Skeletal muscle tissue (tissue), 4 donors: Measurements from ENCODE around the gene NCEH1. TPM values are rescaled to one million over a fixed set of nuclear protein-coding genes. Genes with fewer than 3 reads are reported as not detected.

ENCODE experiments used
- H3K27ac ChIP-seq: one replicate; pipeline ENCODE4 v1.7.0; 2013; ENCODE audit warnings: mild to moderate bottlenecking, low read depth, low read length, inconsistent platforms
- H3K27me3 ChIP-seq, 3 donors: one replicate each; pipeline ENCODE4 v1.7.0; 2013; ENCODE audit warnings: low read length in 3 of 3; ENCODE audit not compliant: control insufficient read depth in 3 of 3, insufficient read depth in 3 of 3
- H3K36me3 ChIP-seq, 3 donors: one replicate each; pipeline ENCODE4 v1.7.0; 2013; ENCODE audit warnings: low read length in 3 of 3; ENCODE audit not compliant: control insufficient read depth in 3 of 3, insufficient read depth in 3 of 3
- H3K4me1 ChIP-seq, 3 donors: one replicate each; pipeline ENCODE4 v1.7.0; 2013; ENCODE audit warnings: low read length in 3 of 3, mild to moderate bottlenecking in 3 of 3; ENCODE audit not compliant: control insufficient read depth in 3 of 3, insufficient read depth in 3 of 3
- H3K4me3 ChIP-seq, 3 donors: one replicate each; pipeline ENCODE4 v1.7.0; 2013; ENCODE audit warnings: low read length in 3 of 3
- H3K9ac ChIP-seq, 3 donors: one replicate each; pipeline ENCODE4 v1.7.0; 2013; ENCODE audit warnings: low read length in 3 of 3, mild to moderate bottlenecking in 3 of 3, moderate library complexity in 2 of 3, low read depth in 1 of 3
- H3K9me3 ChIP-seq, 3 donors: one replicate each; pipeline ENCODE4 v1.7.0; 2013; ENCODE audit warnings: low read length in 3 of 3; ENCODE audit not compliant: control insufficient read depth in 3 of 3
- total RNA-seq: library from RNA; depleted of rRNA; stranded (reverse); fragments of >200 nt; gene quantifications from one replicate; pipeline ENCODE4 v1.2.3, GENCODE V29; 2014
- donor health status: Osteomylitis.

Gene NCEH1
- total RNA-seq, 1 donor from 2014 or later: 1.6 TPM

DNA sequence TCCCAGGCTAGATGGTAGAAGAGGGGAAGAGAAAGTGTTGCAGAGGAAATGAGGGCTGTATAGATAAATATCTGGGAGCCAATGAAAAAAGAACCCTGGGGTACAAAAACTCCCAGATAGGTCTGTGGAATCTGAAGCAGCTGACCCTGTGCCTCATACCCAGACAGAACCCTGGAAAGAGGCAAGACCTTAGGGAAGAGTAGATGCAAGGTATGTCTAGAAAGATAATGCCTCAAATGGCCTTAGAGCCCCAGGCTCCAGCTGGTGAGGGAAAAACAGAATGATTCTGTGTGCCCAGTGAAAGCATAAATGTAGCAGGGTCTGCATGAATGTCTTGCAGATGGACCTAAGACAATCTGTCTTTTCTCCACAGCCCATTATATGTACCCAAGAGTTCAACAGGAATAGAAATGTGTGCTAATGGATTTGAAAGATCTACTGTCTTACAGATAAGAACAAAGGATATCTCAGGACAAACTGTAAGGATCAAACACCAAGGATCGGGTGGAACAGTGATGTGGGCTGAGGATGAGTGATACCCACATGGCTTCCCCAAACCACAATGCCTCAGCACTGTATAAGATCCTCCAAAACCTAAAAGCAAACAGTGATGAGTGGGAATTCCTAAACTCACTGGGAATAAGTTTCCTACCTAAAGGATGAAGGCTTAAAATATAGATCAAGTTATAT lies 58.8 kb downstream of the NCEH1 start:
- Histone ChIP-seq H3K9ac (no peak overlapping the region), H3K36me3 (no peaks in the 10 kb centered on the region), H3K4me3 (no peak overlapping the region), H3K4me1 (peaks cover 2 to 7% (median 7%) of the 10 kb centered on the region in 3 donors), H3K9me3 (no peaks in the 10 kb centered on the region), H3K27me3 (no peaks in the 10 kb centered on the region), H3K27ac (no peak overlapping the region)

DNA sequence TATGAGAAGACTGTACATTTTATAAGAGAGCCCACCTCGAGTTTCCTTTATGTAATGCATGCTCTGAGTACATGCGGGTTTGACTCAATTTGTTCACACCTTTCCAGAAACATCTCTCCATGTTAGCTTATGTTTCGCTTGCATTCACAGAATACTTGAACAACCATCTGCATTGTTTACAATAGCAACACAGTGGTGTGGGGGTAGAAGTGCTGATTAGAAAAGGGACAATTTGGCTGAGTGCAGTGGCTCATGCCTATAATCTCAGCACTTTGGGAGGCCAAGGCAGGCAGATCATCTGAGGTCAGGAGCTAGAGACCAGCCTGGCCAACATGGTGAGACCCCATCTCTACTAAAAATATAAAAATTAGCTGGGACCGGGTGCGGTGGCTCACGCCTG lies 60.9 kb downstream of the NCEH1 start:
- Histone ChIP-seq H3K4me3 (no peak overlapping the region), H3K9me3 (no peaks in the 10 kb centered on the region), H3K4me1 (peaks cover 2 to 11% (median 7%) of the 10 kb centered on the region in 3 donors), H3K27ac (no peak overlapping the region), H3K36me3 (no peaks in the 10 kb centered on the region), H3K27me3 (no peaks in the 10 kb centered on the region), H3K9ac (no peak overlapping the region)

DNA sequence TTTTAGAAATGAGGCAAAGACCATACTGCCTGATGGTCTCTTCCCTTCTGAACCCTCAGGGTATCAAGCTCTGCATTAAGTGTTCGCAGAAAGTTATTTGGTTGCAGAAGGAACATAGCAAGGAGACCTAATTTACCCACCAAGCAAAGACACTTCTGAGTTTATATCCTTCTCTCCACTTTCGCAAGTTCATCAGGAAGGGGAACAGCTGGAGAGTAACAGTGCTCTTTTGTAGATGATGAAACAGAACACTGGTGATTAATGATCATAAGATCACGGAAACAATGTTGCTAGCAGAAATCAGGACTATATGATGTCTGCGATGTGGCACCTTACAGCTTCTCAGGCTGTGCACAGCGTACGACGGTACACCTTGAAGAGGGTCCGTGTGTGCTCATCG lies 62.1 kb downstream of the NCEH1 start:
- no peak overlapping the region for H3K27ac ChIP-seq
- H3K9ac ChIP-seq: no peak overlapping the region
- peaks cover 2 to 11% (median 7%) of the 10 kb centered on the region in 3 donors for H3K4me1 ChIP-seq
- peaks cover 0 to 5% (median 0%) of the 10 kb centered on the region in 3 donors for H3K36me3 ChIP-seq
- H3K9me3 ChIP-seq: no peaks in the 10 kb centered on the region
- H3K27me3 ChIP-seq: no peaks in the 10 kb centered on the region
- H3K4me3 ChIP-seq: no peak overlapping the region

DNA sequence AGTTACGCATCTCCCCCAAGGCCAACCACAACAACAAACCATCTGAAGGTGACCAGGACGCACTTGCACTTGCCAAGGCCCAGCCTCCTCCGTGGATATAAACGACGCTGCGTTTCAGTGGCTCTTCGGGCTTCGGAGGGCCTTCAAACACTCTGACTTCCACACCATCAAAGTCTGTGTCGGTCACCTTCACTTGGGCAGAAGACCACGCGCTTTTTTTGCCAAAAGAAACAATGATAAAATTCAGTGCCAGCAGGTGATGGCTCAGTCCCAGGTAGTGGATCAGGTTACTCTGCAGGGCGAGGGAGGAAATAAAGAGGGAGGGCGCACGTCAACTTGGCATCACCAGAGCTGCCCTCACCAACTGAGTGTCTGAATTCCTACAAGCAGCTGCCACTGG lies 63.0 kb downstream of the NCEH1 start:
- Histone ChIP-seq H3K27ac (no peak overlapping the region), H3K4me1 (peaks cover 2 to 11% (median 7%) of the 10 kb centered on the region in 3 donors), H3K9ac (peak overlapping the region in 1 of 3 donors; percentile 41), H3K36me3 (peaks cover 0 to 9% (median 0%) of the 10 kb centered on the region in 3 donors), H3K27me3 (no peaks in the 10 kb centered on the region), H3K9me3 (no peaks in the 10 kb centered on the region), H3K4me3 (peak overlapping the region in 1 of 3 donors; percentile 31)

DNA sequence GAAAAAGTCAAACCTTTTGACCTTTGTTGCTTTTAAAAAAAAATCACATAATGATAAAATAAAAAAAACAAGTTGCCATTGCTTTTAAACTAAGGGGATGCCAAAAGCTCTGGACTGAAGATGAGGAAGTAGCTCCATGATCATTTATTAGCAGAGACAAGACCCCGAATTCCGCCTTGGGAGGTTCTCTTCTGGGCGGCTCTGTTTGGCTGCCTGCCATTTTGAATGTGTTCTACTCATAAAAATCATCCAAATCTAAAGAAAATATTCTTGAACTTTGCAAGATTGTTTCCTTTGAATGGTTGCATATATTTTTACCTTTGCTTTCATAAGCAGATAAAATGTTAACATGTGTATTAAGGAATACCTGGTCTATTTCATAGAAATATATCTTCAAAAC lies 63.8 kb downstream of the NCEH1 start:
- Histone ChIP-seq H3K4me1 (peaks cover 2 to 11% (median 7%) of the 10 kb centered on the region in 3 donors), H3K27ac (no peak overlapping the region), H3K27me3 (no peaks in the 10 kb centered on the region)

DNA sequence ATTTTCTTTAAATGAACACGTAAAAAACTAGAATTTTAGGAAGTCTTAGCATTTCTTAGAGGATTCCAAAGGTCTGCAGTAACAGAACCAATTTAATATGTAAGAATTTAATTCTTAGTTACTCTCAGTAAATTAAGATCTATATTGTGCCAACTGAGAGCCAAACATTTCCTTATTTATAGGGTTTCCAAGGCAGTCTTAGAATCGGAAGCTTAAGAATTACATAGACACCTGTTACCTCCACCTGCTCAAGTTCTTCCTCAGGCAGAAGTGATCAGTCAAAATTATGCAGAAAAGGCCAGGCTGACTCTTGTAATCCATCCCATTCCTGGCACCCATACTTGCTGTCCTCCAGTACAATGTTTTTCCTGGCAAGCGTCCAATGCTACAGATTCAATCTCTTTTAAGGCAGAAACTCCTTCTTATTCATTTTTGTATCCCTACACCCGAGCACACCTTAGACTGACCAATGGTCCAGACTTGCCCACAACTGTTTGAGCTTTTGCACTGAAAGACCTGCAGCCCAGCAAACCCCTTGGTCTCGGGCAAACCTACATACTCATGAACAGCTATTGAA lies 64.3 kb downstream of the NCEH1 start:
- Histone ChIP-seq H3K4me3 (no peak overlapping the region), H3K27me3 (no peaks in the 10 kb centered on the region), H3K4me1 (peaks cover 2 to 11% (median 7%) of the 10 kb centered on the region in 3 donors), H3K9ac (no peak overlapping the region), H3K36me3 (peaks cover 0 to 11% (median 6%) of the 10 kb centered on the region in 3 donors), H3K9me3 (no peaks in the 10 kb centered on the region), H3K27ac (no peak overlapping the region)

More for the DNA sequence above, 63.8 kb downstream of the NCEH1 start:
- Histone ChIP-seq H3K36me3 (peaks cover 0 to 9% (median 6%) of the 10 kb centered on the region in 3 donors), H3K9me3 (no peaks in the 10 kb centered on the region), H3K4me3 (no peak overlapping the region), H3K9ac (no peak overlapping the region)

DNA sequence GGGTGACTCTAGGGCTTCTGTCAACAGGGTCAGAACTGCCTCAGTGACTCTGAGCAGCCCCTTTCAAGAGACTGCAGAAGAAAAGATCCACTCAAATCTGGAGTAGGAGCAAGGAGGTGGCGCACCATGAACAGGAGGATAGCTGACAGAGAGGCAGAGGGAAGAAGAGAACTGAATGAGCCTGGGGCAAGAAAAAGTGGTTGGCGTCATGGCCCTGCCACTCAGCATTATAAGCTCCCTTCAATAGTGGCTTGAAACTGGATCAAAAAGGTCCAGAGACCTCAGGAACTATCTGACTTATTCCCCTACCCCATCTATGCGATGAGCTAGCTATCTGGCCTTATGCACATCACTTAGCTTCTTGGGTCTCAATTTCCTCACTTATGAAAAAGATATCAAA lies 66.6 kb downstream of the NCEH1 start:
- H3K4me3 ChIP-seq: no peak overlapping the region
- H3K9me3 ChIP-seq: no peaks in the 10 kb centered on the region
- H3K27me3 ChIP-seq: no peaks in the 10 kb centered on the region
- no peak overlapping the region for H3K27ac ChIP-seq
- H3K4me1 ChIP-seq: peaks cover 2 to 11% (median 7%) of the 10 kb centered on the region in 3 donors
- no peak overlapping the region for H3K9ac ChIP-seq
- H3K36me3 ChIP-seq: peaks cover 0 to 17% (median 8%) of the 10 kb centered on the region in 3 donors

DNA sequence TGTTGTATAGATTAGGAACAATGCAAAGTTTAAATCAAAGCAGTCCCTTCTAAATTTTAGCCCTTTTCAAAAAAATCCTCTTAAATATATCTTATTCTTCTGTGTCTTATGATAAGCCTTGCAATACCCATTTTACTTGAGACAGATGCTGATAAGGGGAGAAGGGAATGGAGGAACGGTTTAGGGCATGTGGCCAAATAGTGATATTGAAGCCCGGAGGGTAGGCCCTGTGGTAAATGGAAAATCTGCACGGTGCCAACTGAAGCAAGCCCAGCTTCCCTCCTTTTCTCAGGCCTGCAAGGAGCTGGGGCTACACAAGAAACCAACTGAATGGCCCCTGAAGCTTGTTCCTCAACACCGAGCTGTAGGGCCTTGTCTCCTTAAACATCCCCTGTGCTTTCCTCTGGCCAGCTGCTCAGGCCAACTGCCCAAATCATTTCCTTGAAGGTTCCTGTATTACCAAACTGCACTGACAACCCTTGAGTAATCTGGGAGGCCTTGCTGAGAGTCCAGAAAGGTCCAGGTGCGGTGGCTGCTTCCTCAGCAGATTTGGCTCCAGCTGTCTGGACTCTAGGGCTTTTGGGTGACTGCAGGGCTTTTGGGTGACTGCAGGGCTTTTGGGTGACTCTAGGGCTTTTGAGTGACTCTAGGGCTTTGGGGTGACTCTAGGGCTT lies 67.2 kb downstream of the NCEH1 start:
- Histone ChIP-seq H3K9me3 (no peaks in the 10 kb centered on the region), H3K36me3 (peaks cover 0 to 17% (median 8%) of the 10 kb centered on the region in 3 donors), H3K4me1 (peaks cover 2 to 11% (median 7%) of the 10 kb centered on the region in 3 donors), H3K27ac (no peak overlapping the region), H3K9ac (no peak overlapping the region), H3K4me3 (no peak overlapping the region), H3K27me3 (no peaks in the 10 kb centered on the region)

DNA sequence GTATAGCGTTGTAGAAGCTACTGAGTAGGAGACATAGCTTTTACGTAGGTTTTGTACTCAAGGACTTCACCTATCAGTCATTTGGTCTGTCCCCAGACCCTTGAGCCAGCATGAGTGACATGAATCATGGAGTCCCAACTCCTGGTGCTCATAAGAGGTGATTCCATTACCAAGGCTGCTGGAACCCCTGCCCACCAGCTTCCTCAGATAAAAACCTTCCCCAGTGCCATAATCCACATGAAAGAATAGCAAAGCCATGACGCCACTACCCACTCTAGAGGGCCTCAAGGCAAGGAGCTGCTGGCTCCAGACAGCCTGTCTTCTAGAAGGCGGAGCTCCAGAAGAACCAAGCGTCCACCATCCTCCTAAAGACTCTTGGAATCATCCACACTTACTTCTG lies 69.6 kb downstream of the NCEH1 start:
- Histone ChIP-seq H3K9me3 (no peaks in the 10 kb centered on the region), H3K9ac (no peak overlapping the region), H3K36me3 (peaks cover 0 to 17% (median 9%) of the 10 kb centered on the region in 3 donors), H3K4me3 (no peak overlapping the region), H3K27ac (no peak overlapping the region), H3K27me3 (no peaks in the 10 kb centered on the region), H3K4me1 (no peaks in the 10 kb centered on the region)

DNA sequence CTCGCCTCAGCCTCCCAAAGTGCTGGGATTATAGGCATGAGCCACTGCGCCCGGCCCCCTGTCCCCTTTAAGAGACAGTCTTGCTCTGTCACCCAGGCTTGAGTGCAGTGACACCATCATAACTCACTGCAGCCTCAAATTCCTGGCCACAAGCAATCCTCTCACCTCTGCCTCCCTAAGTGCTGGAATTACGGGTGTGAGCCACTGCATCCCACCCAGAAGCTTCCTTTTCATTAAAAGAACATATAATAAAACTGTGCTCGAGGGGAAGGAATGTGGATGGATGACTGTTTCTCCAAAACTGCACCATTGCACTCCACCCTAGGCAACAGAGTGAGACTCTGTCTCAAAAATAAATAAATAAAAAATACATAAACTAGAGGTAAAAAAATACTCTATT lies 70.1 kb downstream of the NCEH1 start:
- H3K9ac ChIP-seq: no peak overlapping the region
- H3K27me3 ChIP-seq: no peaks in the 10 kb centered on the region
- no peak overlapping the region for H3K27ac ChIP-seq
- no peak overlapping the region for H3K4me3 ChIP-seq
- H3K9me3 ChIP-seq: no peaks in the 10 kb centered on the region
- peaks cover 0 to 17% (median 10%) of the 10 kb centered on the region in 3 donors for H3K36me3 ChIP-seq
- no peaks in the 10 kb centered on the region for H3K4me1 ChIP-seq
